GM12878 (cell line): ENCODE measurements around the gene TACC3. TPM values are rescaled to one million over a fixed set of nuclear protein-coding genes. Genes with fewer than 3 reads are reported as not detected.

ENCODE experiments used
- ATAC-seq: fragments of 200-7000 bp; cut with Tn5 transposase; 3 replicates; pipeline ENCODE4 v1.9.1; 2020; ENCODE audit warnings: mild to moderate bottlenecking, moderate library complexity
- BruUV-seq: library from RNA; stranded (reverse); fragments of 400-500 nt; replicated peaks from 2 replicates; lab custom pipeline; 2021; lab: Mats Ljungman, UMichigan
- CTCF ChIA-PET: fragments of 300-600 bp; sonication (Branson Sonifier 250); formaldehyde crosslinking; extraction: SDS; loops from one replicate; lab custom pipeline; 2021; ENCODE audit warnings: inconsistent platforms; lab: Yijun Ruan, JAX
- POLR2A ChIA-PET: fragments of 350-600 bp; formaldehyde crosslinking; extraction: SDS; loops from one replicate; lab custom pipeline; 2021; ENCODE audit warnings: inconsistent platforms; lab: Charles Lee
- RAD21 ChIA-PET: fragments of 300-600 bp; sonication (Branson Sonifier 250); formaldehyde crosslinking; loops from one replicate; lab custom pipeline; 2023; ENCODE audit warnings: antibody characterized with exemption; ENCODE audit not compliant: unreplicated experiment; lab: Charles Lee
- SMC1A ChIA-PET: fragments of 300-600 bp; sonication (Branson Sonifier 250); formaldehyde crosslinking; loops from one replicate; lab custom pipeline; 2023; ENCODE audit not compliant: unreplicated experiment, uncharacterized antibody; lab: Charles Lee
- DNase-seq: peaks from one replicate; pipeline ENCODE4 v3.0.0-alpha.2; 2011; ENCODE audit warnings: low read depth, low spot score
- FAIRE-seq: peaks from 3 replicates; lab custom pipeline; 2011; peaks lifted over from hg19 to GRCh38; lab: Jason Lieb, UNC
- H2AFZ ChIP-seq: 2 replicates; pipeline ENCODE4 v1.6.0; 2011; ENCODE audit warnings: low read depth, low read length, control low read depth; ENCODE audit not compliant: control insufficient read depth
- H3K27ac ChIP-seq: 2 replicates; pipeline ENCODE4 v1.5.1; 2011; ENCODE audit warnings: control low read depth; ENCODE audit not compliant: control insufficient read depth, insufficient read depth
- H3K27me3 ChIP-seq, 2 experiments: replicated peaks in 1 of 2; 2 replicates each; pipeline versions ENCODE4 v1.6.0 to v1.6.1; 2011; ENCODE audit warnings: low read length in 1 of 2; ENCODE audit not compliant: control insufficient read depth in 2 of 2, insufficient read depth in 2 of 2
- H3K36me3 ChIP-seq, 2 experiments: 2 replicates each; pipeline ENCODE4 v1.5.1; 2011; ENCODE audit warnings: low read length in 1 of 2; ENCODE audit not compliant: control insufficient read depth in 2 of 2, insufficient read depth in 2 of 2
- H3K4me1 ChIP-seq: 2 replicates; pipeline ENCODE4 v1.6.1; 2011; ENCODE audit warnings: mild to moderate bottlenecking, low read length, moderate library complexity, mixed read lengths; ENCODE audit not compliant: control insufficient read depth, insufficient read depth
- H3K4me2 ChIP-seq: 2 replicates; pipeline ENCODE4 v1.6.0; 2011; ENCODE audit warnings: control low read depth; ENCODE audit not compliant: control insufficient read depth, insufficient read depth
- H3K4me3 ChIP-seq: fragments of 200-600 bp; sonication (generic); 2 replicates; pipeline ENCODE4 v1.5.1; 2016
- H3K79me2 ChIP-seq: 2 replicates; pipeline ENCODE4 v1.6.0; 2011; ENCODE audit warnings: low read length; ENCODE audit not compliant: control insufficient read depth, insufficient read depth
- H3K9ac ChIP-seq: 2 replicates; pipeline ENCODE4 v1.8.0; 2011; ENCODE audit warnings: low read length, control low read depth, mixed read lengths; ENCODE audit not compliant: control insufficient read depth, insufficient read depth
- H3K9me3 ChIP-seq: replicated peaks from 3 replicates; pipeline ENCODE4 v1.5.1; 2011; ENCODE audit warnings: mild to moderate bottlenecking, low read length; ENCODE audit not compliant: control insufficient read depth, insufficient read depth
- H4K20me1 ChIP-seq: 2 replicates; pipeline ENCODE4 v1.6.0; 2011; ENCODE audit not compliant: control insufficient read depth, insufficient read depth
- BACH1 ChIP-seq: fragments of 450-650 bp; IDR thresholded peaks from 2 replicates; pipeline ENCODE4 v1.6.1; 2017; ENCODE audit warnings: mild to moderate bottlenecking, borderline replicate concordance
- CBX5 ChIP-seq: sonication (generic); IDR thresholded peaks from 2 replicates; pipeline ENCODE4 v1.6.1; 2016; ENCODE audit warnings: low read depth, moderate library complexity, mild to moderate bottlenecking, inconsistent platforms
- CREM ChIP-seq: IDR thresholded peaks from 2 replicates; pipeline ENCODE4 v1.6.1; 2014; ENCODE audit warnings: antibody characterized with exemption, low read depth
- EED ChIP-seq: sonication (generic); IDR thresholded peaks from 2 replicates; pipeline ENCODE4 v1.6.1; 2016; ENCODE audit warnings: antibody characterized with exemption, low read depth
- EP300 ChIP-seq, 2 experiments: fragments of 150-350 bp in 1 of 2; IDR thresholded peaks; 2 replicates each; pipeline ENCODE4 v1.6.1; 2011 to 2012; ENCODE audit warnings: low read depth in 2 of 2, low read length in 2 of 2, borderline replicate concordance in 1 of 2, improper control_type of control experiment in 1 of 2, inconsistent platforms in 1 of 2; ENCODE audit not compliant: control insufficient read depth in 1 of 2
- HSF1 ChIP-seq: fragments of 150-350 bp; IDR thresholded peaks from 2 replicates; pipeline ENCODE4 v1.6.1; 2014; ENCODE audit warnings: mild to moderate bottlenecking, low read depth, low read length
- JUNB ChIP-seq: IDR thresholded peaks from 2 replicates; pipeline ENCODE4 v1.6.1; 2016; ENCODE audit warnings: antibody characterized with exemption, mild to moderate bottlenecking
- MEF2A ChIP-seq: IDR thresholded peaks from 2 replicates; pipeline ENCODE4 v1.6.1; 2011; ENCODE audit warnings: low read depth, mild to moderate bottlenecking, low read length, moderate library complexity; ENCODE audit not compliant: insufficient read depth
- MTA3 ChIP-seq: IDR thresholded peaks from 2 replicates; pipeline ENCODE4 v1.6.1; 2012; ENCODE audit warnings: low read length, inconsistent platforms, borderline replicate concordance
- MYC ChIP-seq: IDR thresholded peaks from 2 replicates; pipeline ENCODE4 v1.6.1; 2011; ENCODE audit warnings: mild to moderate bottlenecking, low read length, moderate library complexity, inconsistent platforms; ENCODE audit not compliant: insufficient read depth, insufficient replicate concordance, insufficient read length, severe bottlenecking
- PAX8 ChIP-seq: fragments of 450-650 bp; IDR thresholded peaks from 2 replicates; pipeline ENCODE4 v1.6.1; 2017; ENCODE audit warnings: mild to moderate bottlenecking, moderate library complexity
- PKNOX1 ChIP-seq: fragments of 450-650 bp; IDR thresholded peaks from 2 replicates; pipeline ENCODE4 v1.6.1; 2016; ENCODE audit warnings: mild to moderate bottlenecking
- POLR2AphosphoS5 ChIP-seq: IDR thresholded peaks from 2 replicates; pipeline ENCODE4 v1.6.1; 2011; ENCODE audit warnings: mild to moderate bottlenecking, low read length, inconsistent platforms
- RELB ChIP-seq: fragments of 450-650 bp; IDR thresholded peaks from 2 replicates; pipeline ENCODE4 v1.6.1; 2017; ENCODE audit warnings: low read depth, mild to moderate bottlenecking, moderate library complexity
- REST ChIP-seq: IDR thresholded peaks from 2 replicates; pipeline ENCODE4 v1.6.1; 2012; ENCODE audit warnings: mild to moderate bottlenecking, low read depth, low read length
- USF2 ChIP-seq: IDR thresholded peaks from 2 replicates; pipeline ENCODE4 v1.6.1; 2011; ENCODE audit warnings: low read depth, low read length, improper control_type of control experiment, borderline replicate concordance
- ZZZ3 ChIP-seq: IDR thresholded peaks from 2 replicates; pipeline ENCODE4 v1.6.1; 2011; ENCODE audit warnings: low read depth; ENCODE audit not compliant: control insufficient read depth, insufficient read length
- WGBS: methylation state at CpG from one replicate; pipeline ENCODE4 v1.1.6; 2016; ENCODE audit warnings: low lambda C conversion rate; ENCODE audit not compliant: insufficient replicate concordance, insufficient coverage; ENCODE audit errors: missing lambda C conversion rate; 5-methylcytosine and 5-hydroxymethylcytosine counted together
- in situ Hi-C: fragments of 300-500 bp; cut with MboI; formaldehyde crosslinking; loops from 9 replicates; pipeline ENCODE4 v1.14.3; 2018; ENCODE audit warnings: mixed read lengths
- intact Hi-C: fragments of 100-400 bp; cut with micrococcal nuclease; formaldehyde crosslinking; loops from one replicate; pipeline ENCODE4 v1.14.2; 2022; ENCODE audit not compliant: unreplicated experiment
- polyA plus RNA-seq, 11 experiments: library from polyadenylated mRNA; depleted of rRNA in 4 of 11; unstranded in 6 of 11; stranded (reverse) in 5 of 11; fragments of >200 nt; fragmentation: Nextera tagmentation in 4 of 11; fragmentation: Illumina TruSeq in 1 of 11; extraction: Ambion mirVana in 4 of 11; extraction: Trizol in 1 of 11; gene quantifications; 1 replicate in 1 of 11; 2 replicates in 10 of 11; pipeline versions ENCODE4 v1.2.1 to v1.2.3, GENCODE V29; 2011 to 2016; ENCODE audit warnings: inconsistent platforms in 2 of 11, missing spikeins in 2 of 11, low read depth in 1 of 11
- total RNA-seq, 4 experiments: library from RNA; depleted of rRNA in 3 of 4; stranded (reverse); fragments of >200 nt in 3 of 4; fragmentation: Illumina TruSeq in 1 of 4; extraction: Trizol in 1 of 4; gene quantifications; 2 replicates each; pipeline versions ENCODE4 v1.2.1 to v1.2.3, GENCODE V29; 2013 to 2021

TACC3 gene
- total and polyA plus RNA-seq, 10 of the 15 experiments (the other 5 are each of a cell fraction or from before 2014, with no cell fraction given) = 2.8 to 121 (median 73.3) TPM

GRCh38 chr4:1755297-1755696 is 34.0 kb downstream of the TACC3 start:
- H3K36me3 ChIP-seq = no peaks in the 10 kb centered on the region
- BruUV-seq = no TSS peak
- H3K4me1 ChIP-seq = no peaks in the 10 kb centered on the region
- ChIA-PET SMC1A (no interaction called here), CTCF (no interaction called here), RAD21 (no interaction called here), POLR2A (no interaction called here)
- WGBS = 63% methylated on average over 17 of the region's 17 CpGs
- H3K79me2 ChIP-seq = no peaks in the 10 kb centered on the region
- no peaks in the 10 kb centered on the region for H4K20me1 ChIP-seq
- no peak overlapping the region for H3K4me3 ChIP-seq
- intact Hi-C loops = no loop called here
- in situ Hi-C loops = no loop called here
- H3K9ac ChIP-seq = no peak overlapping the region
- ATAC-seq (no peak), DNase-seq (no peak), FAIRE-seq (no peak)
- H3K9me3 ChIP-seq = no peaks in the 10 kb centered on the region
- H3K27ac ChIP-seq = no peak overlapping the region
- no peak overlapping the region for H3K4me2 ChIP-seq
- H2AFZ ChIP-seq = no peak overlapping the region
- no peaks in the 10 kb centered on the region for H3K27me3 ChIP-seq
- TF ChIP-seq EP300 (IDR thresholded peaks at IDR 0.05; ENCODE audit: borderline replicate concordance in 1 of 2, control insufficient read depth in 1 of 2, low read depth in 2 of 2, low read length in 2 of 2) = no peak
- TF ChIP-seq MTA3 = no peak
- TF ChIP-seq MYC = no peak
- no peak for TF ChIP-seq JUNB
- no peak for TF ChIP-seq EED
- TF ChIP-seq CREM = no peak
- TF ChIP-seq USF2 = no peak
- TF ChIP-seq CBX5 = no peak
- no peak for TF ChIP-seq RELB
- no peak for TF ChIP-seq PAX8
- TF ChIP-seq REST = no peak
- no peak for TF ChIP-seq MEF2A
- no peak for TF ChIP-seq ZZZ3
- TF ChIP-seq POLR2AphosphoS5 = no peak
- TF ChIP-seq HSF1 = no peak
- TF ChIP-seq BACH1 = no peak
- TF ChIP-seq PKNOX1 = no peak
